Activated CD4-positive, alpha-beta T cell treated with anti-CD3 and anti-CD28 coated beads for 4 hours (primary cell): ENCODE data around the gene HOXB6.
A peak's percentile ranks its signal among the peaks of the same experiment; 100 is the strongest.

Experiments
- DNase-seq, 2 donors: peaks; one replicate each; pipeline ENCODE4 v3.0.0-alpha.2; 2020

Gene HOXB6

DNA sequence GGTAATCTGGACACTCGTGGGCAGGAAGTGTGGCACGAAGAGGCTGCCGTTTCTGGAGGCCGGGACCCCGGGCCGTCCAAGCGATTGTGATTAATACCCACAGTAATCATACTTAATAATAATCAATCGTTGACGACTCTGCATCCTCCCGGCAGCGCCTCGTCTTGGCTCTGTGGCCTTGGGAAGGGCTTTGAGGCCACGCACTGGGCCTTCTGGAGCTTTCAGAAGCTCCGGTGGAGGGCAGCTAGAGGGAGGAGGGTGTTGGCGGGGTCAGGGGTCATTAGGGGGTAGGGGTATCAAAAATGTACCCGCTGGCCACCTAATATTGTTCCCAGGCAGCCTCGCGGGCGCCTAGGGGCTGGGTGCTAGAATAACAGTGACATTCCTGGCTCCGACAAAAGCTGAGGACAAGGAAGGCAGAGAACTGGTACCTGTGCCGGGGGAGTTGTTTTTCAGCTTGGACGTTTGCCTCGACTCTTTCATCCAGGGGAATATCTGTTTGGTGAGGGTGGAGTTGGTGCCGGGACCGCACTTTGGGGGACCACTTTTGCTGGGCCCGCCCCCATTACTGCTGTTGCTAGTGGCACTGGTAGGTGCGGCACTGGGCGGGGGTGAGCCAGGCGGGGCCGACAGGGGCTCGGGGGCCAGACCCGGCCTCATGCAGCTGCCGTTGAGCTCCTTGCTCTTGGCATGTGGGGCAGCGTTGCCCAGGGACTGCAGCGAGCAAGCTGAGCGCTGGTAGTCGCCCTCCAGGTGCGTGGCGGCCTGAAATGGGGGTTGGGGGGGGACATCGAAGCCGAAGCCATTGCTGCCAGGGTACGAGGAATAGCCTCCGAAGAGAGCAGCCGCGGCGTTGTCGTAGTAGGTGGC is 53.0 kb downstream of the HOXB6 start:
- DNase-seq: no peak

DNA sequence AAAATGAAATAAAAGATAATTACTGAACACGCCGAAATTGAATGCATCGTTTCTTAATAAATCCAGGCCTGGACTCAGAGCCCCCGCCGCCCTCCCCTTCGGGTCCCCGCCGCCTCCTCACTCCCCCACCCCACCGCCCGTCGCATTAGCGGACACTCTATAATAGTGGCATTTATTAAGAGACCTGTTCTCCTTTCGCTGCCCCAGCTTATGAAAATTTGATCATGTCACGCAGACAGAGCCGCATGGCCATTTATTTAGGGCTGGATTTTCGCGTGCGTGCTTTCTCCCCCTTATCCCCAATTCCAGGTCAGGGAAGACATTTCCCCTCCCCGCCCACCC is 53.6 kb downstream of the HOXB6 start:
- DNase-seq: no peak

DNA sequence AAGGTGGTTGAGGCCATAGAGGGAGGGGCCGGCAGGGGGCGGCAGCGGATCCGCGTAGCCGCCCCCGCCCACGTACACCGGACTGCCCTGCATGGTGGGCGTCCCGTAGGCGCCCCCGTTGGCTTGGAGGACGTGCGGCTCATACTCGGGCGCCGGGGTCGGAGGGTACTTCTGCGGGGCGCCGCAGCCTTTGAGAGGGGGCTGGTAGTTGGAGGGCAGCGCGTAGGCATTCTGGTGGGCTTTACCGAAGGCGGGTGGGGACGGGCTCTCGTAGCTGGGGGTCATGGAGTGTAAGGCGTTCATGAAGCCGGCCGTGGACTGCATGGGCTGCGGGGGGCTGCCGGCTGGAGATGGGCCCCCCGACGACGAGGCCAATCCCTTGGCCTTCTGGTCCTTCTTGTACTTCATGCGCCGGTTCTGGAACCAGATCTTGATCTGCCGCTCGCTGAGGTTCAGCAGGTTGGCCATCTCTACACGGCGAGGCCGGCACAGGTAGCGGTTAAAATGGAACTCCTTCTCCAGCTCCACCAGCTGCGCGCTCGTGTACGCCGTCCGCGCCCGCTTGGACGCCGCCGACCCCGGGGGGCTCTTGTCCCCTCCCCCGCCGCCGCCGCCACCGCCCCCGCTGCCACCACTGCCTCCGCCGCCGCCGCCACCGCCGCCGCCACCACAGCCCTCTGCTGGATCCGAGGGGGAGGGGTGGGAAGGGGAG is 54.1 kb downstream of the HOXB6 start:
- no peak for DNase-seq

DNA sequence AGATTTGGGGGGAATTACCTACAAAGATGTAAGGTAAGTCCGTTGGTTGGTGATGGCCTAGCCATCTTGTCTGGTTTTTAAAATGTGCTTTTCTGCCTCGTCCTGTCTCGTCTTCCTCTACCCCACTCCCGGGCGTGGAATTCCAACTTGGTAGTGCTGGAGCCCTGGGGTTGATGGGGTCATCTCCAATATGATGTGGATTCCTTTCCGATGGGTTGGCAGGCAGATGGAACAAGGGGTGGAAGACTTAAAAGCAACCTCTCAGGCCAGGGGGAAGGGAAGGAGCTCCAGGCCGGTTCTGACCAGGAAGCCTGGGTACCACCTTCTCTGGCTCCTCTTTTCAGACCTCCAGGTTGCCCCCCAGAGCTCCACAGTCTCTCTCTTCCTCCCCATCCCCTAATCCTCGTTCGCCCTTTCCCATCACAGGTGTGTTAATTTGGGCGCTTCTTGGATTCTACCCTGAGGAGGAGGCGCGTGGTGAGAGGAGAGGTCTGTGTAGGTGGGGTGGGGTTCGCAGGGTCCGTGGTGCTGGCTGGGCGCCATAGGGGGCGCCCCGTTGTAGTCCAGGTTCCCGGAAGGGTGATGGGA is 54.8 kb downstream of the HOXB6 start:
- no peak for DNase-seq

DNA sequence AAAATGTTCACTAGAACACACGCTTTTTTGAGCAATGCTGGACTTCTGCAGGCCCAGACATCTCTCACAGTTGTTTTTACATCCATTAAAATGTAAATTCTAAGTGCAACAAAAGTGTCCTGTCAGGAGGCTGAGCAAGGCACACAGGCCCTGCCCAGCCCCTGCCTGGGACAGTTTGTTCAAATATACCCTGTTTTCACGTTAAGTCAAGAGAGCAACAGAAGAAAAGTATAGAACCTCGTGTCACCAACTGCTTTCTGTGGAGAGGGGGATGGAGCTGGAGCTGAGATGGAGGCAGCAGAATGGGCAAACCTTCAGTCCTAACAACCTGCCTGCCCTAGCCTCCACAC is 55.5 kb downstream of the HOXB6 start:
- DNase-seq: no peak

DNA sequence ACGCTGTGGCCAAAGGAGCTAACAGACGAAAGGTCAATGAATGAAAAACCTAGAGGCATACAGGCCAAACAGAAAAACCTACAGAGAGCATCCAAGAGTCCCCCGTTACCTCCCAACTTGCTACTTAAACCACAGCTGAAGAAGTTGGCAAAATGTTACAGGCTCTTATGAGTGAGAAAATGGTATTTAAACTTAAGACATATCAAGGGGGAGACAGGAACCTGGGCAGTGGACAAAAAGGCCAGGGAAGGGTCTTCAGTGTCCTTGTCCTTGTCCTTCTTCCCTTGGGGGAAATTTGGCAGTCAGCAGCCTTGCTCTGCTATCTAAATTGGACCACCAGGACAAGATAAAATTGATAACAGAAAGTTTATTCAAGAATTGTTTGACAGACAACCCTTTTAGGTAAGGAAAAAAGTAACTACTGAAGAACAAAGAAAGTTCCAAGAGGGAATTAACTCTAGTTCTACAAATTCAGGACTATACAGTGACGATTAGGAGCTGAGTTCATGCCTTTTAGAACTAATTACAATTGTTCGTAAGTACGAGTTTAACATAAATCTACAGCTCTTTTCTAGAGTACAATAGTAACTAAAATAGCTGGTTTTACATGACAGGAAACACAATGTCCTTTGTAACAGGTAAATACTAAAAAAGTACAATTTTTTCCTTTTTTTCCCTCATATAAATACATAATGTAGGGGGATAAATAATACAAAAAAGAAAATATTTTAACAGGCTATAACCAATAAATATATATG is 56.1 kb downstream of the HOXB6 start:
- no peak for DNase-seq

DNA sequence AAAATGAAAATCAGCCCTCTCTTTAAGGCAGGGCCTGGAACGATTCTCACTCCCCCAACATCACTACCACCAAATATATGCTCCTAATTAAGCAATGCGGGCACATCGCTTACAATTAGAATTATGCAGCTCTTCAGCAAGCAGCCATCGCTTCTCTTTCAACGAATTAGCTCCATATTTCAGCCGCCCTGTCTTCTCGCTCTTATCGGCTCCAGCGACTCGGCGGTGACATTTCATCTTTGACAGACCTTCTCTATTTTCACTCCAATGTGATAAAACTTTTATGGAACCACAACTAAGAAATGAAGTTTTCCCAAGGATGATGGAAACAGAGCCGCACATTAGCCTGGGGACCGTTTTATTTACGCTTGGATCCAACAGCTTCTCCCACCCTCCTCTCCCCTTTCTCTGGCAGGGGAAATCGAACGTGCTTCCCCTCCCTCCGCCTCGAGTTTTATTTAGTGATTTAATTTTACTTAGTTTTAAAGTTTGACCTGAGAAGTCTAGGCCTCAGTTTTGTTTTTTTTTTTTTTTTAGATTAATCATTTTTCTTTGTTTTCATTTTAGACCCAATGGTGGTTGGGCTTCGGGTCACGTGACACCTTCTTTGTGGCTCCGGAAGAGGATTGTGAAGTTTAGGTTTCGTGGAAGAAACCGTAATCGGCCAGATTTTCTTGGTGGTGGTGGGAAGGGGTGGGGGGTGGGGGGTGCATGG is 56.8 kb downstream of the HOXB6 start:
- DNase-seq: peak; percentile 39 to 43

DNA sequence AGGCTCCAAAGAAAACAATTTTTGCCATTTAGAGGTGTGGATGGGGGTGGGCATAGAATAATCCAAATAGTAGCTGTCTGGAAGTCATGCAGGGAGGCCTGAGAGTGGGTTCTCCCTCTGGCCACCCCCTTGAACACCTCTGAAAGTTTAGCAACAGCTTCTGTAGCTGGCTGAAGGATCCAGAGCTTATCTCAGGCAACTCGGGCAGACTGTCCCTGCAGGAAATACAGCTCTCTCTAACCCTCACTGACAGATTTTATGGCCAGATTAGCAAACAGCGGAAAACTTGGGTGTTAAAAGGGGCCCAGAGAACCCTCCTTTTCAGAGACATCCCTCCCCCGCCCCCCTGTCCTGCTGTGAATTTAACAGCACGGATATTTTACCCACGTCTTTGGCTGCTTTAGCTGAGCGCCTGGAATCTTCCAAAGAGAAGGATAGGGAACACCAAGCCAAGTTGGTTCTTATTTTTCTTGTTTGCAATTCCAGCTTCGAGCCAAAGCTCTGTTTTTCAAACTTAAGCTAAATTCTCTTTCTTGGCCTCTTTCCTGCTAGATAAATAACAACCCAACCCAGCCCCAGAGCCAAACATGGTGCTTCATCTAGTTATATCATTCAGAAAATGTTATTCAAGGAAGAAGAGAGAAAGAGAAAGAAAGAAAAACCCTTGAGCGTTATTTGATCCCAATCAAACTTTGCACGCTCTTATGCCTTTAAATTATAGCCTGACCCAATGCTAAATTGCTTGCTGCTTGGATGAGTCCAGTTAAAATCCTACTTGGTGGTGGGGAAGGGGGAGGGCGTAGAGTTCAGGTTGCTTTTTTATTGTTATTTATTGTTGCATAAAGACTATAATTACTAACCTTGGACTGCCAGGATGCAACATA is 57.6 kb downstream of the HOXB6 start:
- DNase-seq: no peak

DNA sequence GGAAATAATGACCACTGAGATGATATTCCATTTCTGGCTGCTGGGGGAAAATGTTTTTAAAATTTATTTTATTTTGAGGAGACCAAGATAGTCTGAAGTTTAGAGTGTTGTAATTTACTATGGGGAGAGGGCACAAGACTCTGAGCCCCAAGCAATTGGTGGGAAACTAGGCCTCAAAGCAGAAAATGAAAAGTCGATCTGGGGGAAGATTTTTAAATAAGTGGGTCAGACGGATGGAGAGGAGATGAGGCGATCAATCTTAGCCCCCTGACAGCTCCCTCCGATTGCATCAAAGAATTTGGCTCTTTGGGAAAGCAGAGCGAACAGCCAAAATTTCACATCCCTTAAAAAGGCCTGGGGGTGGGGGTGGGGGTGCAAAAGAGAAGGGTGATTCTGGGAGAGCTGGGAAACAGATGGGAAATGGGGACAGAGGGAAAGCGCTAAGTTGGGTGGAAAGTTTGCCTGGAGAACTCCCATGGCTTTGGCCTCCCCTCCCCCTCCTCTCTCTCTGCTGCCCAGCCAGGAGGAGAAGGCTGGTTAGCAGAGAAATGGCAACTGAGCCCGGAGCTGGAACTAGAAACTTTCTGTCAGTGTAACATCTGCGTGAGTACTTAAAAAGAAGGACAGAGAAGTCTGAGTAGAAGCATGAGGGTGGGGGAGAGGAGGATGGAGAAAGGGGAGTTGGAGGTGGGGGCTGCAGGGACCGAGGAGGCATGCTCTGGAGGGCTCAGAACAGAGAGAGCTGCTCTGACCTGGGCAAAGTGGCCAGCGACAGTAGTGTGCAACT is 58.5 kb downstream of the HOXB6 start:
- DNase-seq: no peak
